K562 (cell line): ENCODE results near the gene TMEM187. TPM values are rescaled to one million over a fixed set of nuclear protein-coding genes. Genes with fewer than 3 reads are reported as not detected.

Experiments
- CC2D1A ChIP-seq: fragments of 450-650 bp; IDR thresholded peaks from 2 replicates; pipeline ENCODE4 v1.6.1; 2017; ENCODE audit warnings: mild to moderate bottlenecking
- DMBX1 ChIP-seq: fragments of 250-450 bp; sonication (Bioruptor Pico); IDR thresholded peaks from 2 replicates; pipeline ENCODE4 v1.8.0; 2022; ENCODE audit warnings: inconsistent platforms, mild to moderate bottlenecking, moderate library complexity, borderline replicate concordance
- JUNB ChIP-seq: fragments of 450-650 bp; formaldehyde crosslinking; conservative IDR thresholded peaks from 2 replicates; pipeline ENCODE4 v1.4.0; 2020; ENCODE audit warnings: mild to moderate bottlenecking
- LCOR ChIP-seq: sonication (generic); formaldehyde crosslinking; IDR thresholded peaks from 2 replicates; pipeline ENCODE4 v1.8.0; 2022; ENCODE audit warnings: mild to moderate bottlenecking, missing genetic modification reagents
- NFE2 ChIP-seq: IDR thresholded peaks from 2 replicates; pipeline ENCODE4 v1.6.1; 2014; ENCODE audit warnings: antibody characterized with exemption, low read depth
- NFIC ChIP-seq: fragments of 450-650 bp; IDR thresholded peaks from 2 replicates; pipeline ENCODE4 v1.6.1; 2017; ENCODE audit warnings: mild to moderate bottlenecking, inconsistent platforms
- PKNOX1 ChIP-seq: fragments of 450-650 bp; IDR thresholded peaks from 2 replicates; pipeline ENCODE4 v1.6.1; 2016
- POLR2B ChIP-seq: fragments of 450-650 bp; IDR thresholded peaks from 2 replicates; pipeline ENCODE4 v1.6.1; 2018; ENCODE audit warnings: low read depth; ENCODE audit not compliant: partially characterized antibody
- RBFOX2 ChIP-seq: fragments of 200-400 bp; formaldehyde crosslinking; IDR thresholded peaks from 2 replicates; pipeline ENCODE4 v1.6.1; 2017; ENCODE audit warnings: low read depth, mild to moderate bottlenecking, low read length, moderate library complexity
- ZNF24 ChIP-seq: fragments of 450-650 bp; IDR thresholded peaks from 2 replicates; pipeline ENCODE4 v1.6.1; 2016
- polyA plus RNA-seq, 8 experiments: library from polyadenylated mRNA; depleted of rRNA in 4 of 8; stranded (reverse) in 5 of 8; unstranded in 3 of 8; fragments of >200 nt; fragmentation: Nextera tagmentation in 2 of 8; fragmentation: Illumina TruSeq in 1 of 8; extraction: Ambion mirVana in 2 of 8; extraction: Trizol in 1 of 8; gene quantifications; 2 replicates each; pipeline versions ENCODE4 v1.2.1 to v1.2.3, GENCODE V29; 2011 to 2014; ENCODE audit warnings: inconsistent platforms in 1 of 8, missing spikeins in 1 of 8
- total RNA-seq, 7 experiments: library from RNA; depleted of rRNA in 6 of 7; stranded (reverse); fragments of >200 nt in 6 of 7; fragmentation: Illumina TruSeq in 2 of 7; extraction: Trizol in 2 of 7; gene quantifications; 2 replicates each; pipeline versions ENCODE4 v1.2.1 to v1.2.3, GENCODE V29; 2011 to 2021; ENCODE audit warnings: low replicate concordance in 1 of 7
- TF ChIP-seq, protein P1 (sequence below): sonication (generic); formaldehyde crosslinking; IDR thresholded peaks from 2 replicates; pipeline ENCODE4 v1.8.0; 2022; ENCODE audit warnings: mild to moderate bottlenecking, missing genetic modification reagents, borderline replicate concordance
- TF ChIP-seq, protein P2 (sequence below): fragments of 200-800 bp; sonication (Bioruptor generic); IDR thresholded peaks from 2 replicates; pipeline ENCODE4 v1.6.1; 2017; ENCODE audit warnings: missing genetic modification characterization, missing compliant biosample characterization
- TF ChIP-seq, protein P3 (sequence below), 2 experiments: IDR thresholded peaks in 1 of 2; conservative IDR thresholded peaks in 1 of 2; 2 replicates each; pipeline ENCODE4 v1.6.1; 2016; ENCODE audit warnings: low read depth in 2 of 2, mild to moderate bottlenecking in 1 of 2, missing compliant biosample characterization in 1 of 2, missing genetic modification characterization in 1 of 2, moderate library complexity in 1 of 2

Gene TMEM187
- total and polyA plus RNA-seq, 9 of the 15 experiments (the other 6 are each of a cell fraction or from before 2014, with no cell fraction given): 0.13 to 6.4 (median 1.6) TPM

DNA sequence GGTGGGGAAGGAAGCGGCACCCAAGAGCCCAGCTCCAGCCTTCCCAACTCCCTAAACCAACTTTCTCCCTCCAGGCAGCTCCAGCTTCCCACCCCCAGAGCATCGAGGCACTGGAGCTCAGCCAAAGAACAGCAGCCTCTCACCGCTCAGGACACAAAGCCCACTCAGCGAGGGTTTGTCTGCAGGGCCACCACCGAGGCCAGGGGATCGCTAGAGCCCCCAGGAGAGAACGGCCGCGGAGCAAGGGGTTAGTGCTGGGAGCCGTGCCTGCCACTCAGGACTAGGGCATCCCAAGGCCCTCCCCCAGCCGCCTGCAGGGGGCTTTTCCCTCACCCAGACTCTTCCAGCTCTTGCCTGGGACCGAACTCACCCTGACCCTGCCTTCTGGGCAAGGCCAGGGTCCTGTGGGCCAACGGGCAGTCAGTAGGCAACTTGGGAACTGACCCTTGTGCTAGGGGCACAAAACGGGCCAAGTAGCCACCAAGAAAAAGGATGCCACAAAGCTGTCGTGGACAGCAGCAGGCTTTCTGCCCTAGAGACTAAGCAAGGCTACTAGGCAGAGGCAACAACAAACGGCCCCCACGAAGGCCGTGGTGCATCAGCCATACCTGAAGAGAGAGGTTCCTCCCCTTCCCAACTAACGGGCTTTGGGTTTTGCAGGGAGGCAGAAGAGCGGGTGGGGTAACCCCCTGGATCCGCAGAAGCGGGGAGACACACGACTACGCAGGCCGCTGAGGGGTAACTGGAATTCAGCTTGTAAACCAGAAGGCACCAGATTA is 3.2 kb upstream of the TMEM187 start (continued):
- TF ChIP-seq, protein P1, sequence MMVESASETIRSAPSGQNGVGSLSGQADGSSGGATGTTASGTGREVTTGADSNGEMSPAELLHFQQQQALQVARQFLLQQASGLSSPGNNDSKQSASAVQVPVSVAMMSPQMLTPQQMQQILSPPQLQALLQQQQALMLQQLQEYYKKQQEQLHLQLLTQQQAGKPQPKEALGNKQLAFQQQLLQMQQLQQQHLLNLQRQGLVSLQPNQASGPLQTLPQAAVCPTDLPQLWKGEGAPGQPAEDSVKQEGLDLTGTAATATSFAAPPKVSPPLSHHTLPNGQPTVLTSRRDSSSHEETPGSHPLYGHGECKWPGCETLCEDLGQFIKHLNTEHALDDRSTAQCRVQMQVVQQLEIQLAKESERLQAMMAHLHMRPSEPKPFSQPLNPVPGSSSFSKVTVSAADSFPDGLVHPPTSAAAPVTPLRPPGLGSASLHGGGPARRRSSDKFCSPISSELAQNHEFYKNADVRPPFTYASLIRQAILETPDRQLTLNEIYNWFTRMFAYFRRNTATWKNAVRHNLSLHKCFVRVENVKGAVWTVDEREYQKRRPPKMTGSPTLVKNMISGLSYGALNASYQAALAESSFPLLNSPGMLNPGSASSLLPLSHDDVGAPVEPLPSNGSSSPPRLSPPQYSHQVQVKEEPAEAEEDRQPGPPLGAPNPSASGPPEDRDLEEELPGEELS (CRISPR knock-in tag): no peak
- TF ChIP-seq JUNB (CRISPR knock-in tag) (no peak), PKNOX1 (peak; percentile 68), ZNF24 (no peak), POLR2B (no peak), NFE2 (no peak), RBFOX2 (peak; percentile 78), NFIC (peak; percentile 27; the same call in 1 of the 2 replicates), CC2D1A (no peak), DMBX1 (no peak), LCOR (CRISPR knock-in tag) (no peak)
- TF ChIP-seq, protein P2, sequence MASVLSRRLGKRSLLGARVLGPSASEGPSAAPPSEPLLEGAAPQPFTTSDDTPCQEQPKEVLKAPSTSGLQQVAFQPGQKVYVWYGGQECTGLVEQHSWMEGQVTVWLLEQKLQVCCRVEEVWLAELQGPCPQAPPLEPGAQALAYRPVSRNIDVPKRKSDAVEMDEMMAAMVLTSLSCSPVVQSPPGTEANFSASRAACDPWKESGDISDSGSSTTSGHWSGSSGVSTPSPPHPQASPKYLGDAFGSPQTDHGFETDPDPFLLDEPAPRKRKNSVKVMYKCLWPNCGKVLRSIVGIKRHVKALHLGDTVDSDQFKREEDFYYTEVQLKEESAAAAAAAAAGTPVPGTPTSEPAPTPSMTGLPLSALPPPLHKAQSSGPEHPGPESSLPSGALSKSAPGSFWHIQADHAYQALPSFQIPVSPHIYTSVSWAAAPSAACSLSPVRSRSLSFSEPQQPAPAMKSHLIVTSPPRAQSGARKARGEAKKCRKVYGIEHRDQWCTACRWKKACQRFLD (CRISPR knock-in tag): no peak
- TF ChIP-seq, protein P3, sequence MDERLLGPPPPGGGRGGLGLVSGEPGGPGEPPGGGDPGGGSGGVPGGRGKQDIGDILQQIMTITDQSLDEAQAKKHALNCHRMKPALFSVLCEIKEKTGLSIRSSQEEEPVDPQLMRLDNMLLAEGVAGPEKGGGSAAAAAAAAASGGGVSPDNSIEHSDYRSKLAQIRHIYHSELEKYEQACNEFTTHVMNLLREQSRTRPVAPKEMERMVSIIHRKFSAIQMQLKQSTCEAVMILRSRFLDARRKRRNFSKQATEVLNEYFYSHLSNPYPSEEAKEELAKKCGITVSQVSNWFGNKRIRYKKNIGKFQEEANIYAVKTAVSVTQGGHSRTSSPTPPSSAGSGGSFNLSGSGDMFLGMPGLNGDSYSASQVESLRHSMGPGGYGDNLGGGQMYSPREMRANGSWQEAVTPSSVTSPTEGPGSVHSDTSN (CRISPR knock-in tag; IDR thresholded peaks at IDR 0.05; ENCODE audit: low read depth): 0 out of 2 replicates have a peak, but pooled peaks have one; percentile 11
- TF ChIP-seq, protein P3 (tag; conservative IDR thresholded peaks at IDR 0.05; ENCODE audit: low read depth): no peak
